AG10803 (cell line): Measurements from ENCODE around the gene ACP1.

ENCODE experiments used
- DNase-seq: peaks from one replicate; pipeline ENCODE4 v3.0.0; 2010; ENCODE audit warnings: low read depth
- H3K4me3 ChIP-seq: 2 replicates; pipeline ENCODE4 v1.5.1; 2011; ENCODE audit warnings: mild to moderate bottlenecking, low read length, control low read depth
- TF ChIP-seq, protein P1 (sequence below): conservative IDR thresholded peaks from 2 replicates; pipeline ENCODE4 v1.5.1; 2011; ENCODE audit warnings: mild to moderate bottlenecking, low read length, control low read depth, inconsistent platforms

ACP1 gene

DNA sequence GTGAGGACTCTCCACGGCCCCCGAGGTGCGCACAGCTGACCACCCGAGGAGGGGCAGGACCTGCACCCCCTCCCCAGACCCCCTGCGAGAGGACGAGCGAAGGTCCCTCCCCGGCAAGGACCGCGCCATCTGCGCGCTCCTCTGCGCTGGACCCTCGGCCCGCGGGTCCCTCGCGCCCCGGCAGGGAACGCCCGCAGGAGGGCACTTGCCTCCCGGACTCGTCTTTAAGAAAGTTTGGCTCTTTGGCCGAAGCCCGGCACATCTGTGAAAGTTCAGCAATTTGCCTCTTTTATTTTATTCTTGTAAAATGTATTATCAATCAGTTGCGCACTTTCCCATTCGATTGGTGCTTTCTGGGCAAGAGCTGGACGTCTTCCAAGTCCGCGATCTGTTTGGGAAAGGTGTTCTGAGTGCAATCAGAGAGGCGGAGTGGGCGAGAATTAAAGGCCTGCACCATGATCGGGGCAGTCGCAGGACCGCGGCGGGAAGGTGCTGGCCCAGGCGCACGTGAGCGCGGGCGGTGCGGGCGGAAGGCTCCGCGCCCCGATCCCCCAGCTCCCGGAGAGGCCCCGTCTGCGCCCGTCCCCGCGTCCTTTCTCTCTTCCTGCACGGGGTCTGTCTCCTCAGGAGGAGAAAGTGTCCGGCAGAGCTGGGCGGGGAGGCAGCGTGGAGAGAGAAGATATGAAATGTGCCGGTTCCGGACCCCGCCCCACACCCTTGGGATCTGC, 24.8 kb downstream of the ACP1 start:
- peak; percentile 2 for DNase-seq
- TF ChIP-seq, protein P1, sequence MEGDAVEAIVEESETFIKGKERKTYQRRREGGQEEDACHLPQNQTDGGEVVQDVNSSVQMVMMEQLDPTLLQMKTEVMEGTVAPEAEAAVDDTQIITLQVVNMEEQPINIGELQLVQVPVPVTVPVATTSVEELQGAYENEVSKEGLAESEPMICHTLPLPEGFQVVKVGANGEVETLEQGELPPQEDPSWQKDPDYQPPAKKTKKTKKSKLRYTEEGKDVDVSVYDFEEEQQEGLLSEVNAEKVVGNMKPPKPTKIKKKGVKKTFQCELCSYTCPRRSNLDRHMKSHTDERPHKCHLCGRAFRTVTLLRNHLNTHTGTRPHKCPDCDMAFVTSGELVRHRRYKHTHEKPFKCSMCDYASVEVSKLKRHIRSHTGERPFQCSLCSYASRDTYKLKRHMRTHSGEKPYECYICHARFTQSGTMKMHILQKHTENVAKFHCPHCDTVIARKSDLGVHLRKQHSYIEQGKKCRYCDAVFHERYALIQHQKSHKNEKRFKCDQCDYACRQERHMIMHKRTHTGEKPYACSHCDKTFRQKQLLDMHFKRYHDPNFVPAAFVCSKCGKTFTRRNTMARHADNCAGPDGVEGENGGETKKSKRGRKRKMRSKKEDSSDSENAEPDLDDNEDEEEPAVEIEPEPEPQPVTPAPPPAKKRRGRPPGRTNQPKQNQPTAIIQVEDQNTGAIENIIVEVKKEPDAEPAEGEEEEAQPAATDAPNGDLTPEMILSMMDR, result no peak
- peak overlapping the region; percentile 61 for H3K4me3 ChIP-seq

DNA sequence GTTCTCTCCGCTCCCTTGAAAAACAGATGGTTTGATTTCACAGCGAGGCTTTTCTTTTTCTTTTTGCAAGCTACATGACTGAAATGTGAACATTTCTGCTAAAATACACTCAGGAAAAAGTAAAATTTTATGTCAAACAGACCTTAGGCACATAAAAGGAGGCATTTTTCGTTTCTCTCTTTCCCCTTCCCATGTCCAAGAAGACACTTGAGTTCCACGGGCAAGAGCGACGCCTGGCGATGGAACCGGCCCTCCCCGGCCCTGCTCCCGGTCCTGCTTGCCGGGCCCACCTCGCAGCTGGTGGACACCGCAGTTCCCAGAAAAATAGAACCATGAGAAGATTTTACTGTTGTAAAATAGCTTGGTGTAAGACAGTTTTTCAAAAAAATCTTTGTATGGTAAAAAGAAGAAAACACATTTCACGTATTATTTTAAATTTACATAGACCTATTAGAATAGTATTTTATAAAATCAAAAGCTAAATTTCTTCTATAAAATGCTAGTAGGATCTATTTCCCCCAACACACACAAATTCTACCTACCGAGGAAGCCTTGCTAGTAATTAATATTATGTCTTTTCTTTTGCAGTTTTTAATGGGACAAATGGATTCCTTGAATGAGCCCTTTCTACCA, 25.5 kb downstream of the ACP1 start:
- TF ChIP-seq, protein P1, result peak; percentile 85
- DNase-seq, result peak; percentile 77
- H3K4me3 ChIP-seq, result peak overlapping the region; percentile 61

DNA sequence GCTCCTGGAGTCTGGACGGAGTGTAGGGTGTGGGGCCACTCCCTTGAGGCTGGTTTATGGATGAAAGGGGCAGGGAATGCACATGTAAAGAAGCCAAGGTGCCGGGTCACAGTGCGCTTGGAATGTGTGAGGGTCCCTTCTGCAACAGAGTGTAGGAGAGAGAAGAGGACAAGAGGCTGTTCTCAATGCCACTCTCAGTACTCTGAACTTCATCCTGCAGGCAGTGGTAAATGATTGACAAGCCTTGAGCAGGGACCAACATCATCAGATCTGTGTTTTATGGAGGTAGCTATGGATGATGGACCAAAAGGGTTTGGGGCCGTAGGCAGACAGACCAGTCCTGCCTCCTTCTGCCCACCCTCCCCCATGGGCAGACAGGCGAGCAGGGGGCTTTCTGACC, 30.3 kb downstream of the ACP1 start:
- DNase-seq, result no peak
- TF ChIP-seq, protein P1, result no peak

DNA sequence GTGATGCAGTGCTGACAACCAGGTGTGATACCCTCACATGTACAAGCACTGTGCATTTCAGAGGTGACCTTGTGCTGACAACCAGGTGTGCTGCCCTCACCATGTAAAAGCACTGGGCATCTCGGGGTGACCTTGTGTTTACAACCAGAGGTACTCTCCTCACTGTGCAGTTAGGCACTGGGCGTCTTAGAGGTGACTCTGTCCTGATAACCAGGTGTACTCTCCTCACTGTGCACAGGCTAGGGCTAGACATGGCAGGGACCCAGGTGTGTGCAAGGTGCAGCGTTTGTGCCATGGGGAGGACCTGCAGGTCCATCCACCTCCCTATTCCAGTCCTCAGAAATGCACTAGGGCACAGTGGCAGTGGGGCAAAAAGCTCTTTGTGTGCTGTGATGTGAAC, 31.6 kb downstream of the ACP1 start:
- DNase-seq, result no peak
- TF ChIP-seq, protein P1, result no peak
- no peak overlapping the region for H3K4me3 ChIP-seq

More for the DNA sequence above, 30.3 kb downstream of the ACP1 start:
- no peak overlapping the region for H3K4me3 ChIP-seq

DNA sequence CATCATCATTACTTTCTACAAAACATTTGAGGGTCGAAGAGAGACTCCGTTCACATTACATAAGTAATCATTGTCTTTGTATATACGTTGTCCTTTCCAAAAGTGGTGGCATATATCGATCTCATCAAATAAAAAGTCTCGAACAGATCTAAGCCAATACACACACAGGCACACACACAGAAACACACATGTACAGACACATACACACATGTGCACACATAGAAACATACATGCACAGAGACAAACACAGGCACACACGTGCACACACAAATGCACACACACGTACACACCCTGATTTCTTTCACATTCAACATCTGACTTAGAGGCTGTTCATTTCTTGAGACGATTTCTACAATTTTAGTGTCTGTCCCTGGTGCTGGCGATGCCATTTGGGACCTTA, 40.6 kb downstream of the ACP1 start:
- no peak overlapping the region for H3K4me3 ChIP-seq
- TF ChIP-seq, protein P1, result no peak

DNA sequence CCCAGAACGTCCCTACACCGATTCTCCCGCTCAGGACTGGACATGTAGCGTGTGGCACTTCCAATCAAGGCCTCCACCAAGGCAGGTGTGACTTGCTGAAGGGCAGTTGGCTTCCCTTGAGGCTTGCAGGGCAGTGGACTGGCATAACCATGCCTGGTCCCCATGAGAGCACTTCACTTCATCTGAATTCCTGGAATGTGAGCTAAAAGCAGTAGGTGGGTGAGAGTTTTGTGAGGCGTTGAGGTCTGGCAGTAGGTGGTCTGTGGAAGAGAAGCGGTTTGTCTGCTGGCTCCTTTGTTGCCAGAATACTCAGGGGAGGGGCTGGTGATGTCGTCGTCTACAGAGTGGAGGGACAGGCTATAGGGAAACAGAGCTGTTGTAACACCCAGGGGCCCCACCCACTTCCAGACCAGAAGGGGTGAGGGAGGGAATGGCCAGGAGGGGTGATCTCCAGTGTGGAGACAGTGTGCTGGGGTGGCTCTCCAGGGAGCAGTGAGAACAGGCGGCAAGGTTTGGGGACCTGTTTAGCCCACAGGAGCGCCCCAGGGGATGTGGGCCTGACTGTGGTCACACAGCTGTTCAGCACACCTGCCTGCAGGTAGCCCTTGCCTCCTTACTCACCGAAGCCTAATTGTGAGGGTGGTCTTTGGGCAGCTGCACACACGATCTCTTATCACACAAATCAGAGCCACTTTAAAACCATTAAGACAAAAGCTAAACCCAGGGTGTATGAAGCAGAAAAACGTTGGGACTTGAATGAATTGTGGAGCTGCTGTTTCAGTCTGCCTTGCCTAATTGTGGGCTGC, 44.6 kb downstream of the ACP1 start:
- no peak for DNase-seq
- TF ChIP-seq, protein P1, result no peak
- H3K4me3 ChIP-seq, result no peak overlapping the region

More for the DNA sequence above, 40.6 kb downstream of the ACP1 start:
- DNase-seq, result no peak
